BE2C (cell line): Measurements from ENCODE around the gene PLA2G2D.

ENCODE experiments used
- DNase-seq: peaks from one replicate; pipeline ENCODE4 v3.0.0-alpha.2; 2020
- H3K27me3 ChIP-seq: fragments of 250-450 bp; sonication (Bioruptor Pico); 2 replicates; pipeline ENCODE4 v1.5.1; 2020; ENCODE audit warnings: mild to moderate bottlenecking
- H3K36me3 ChIP-seq: fragments of 250-450 bp; sonication (Bioruptor Pico); 2 replicates; pipeline ENCODE4 v1.5.1; 2020; ENCODE audit warnings: mild to moderate bottlenecking
- H3K4me1 ChIP-seq: fragments of 250-450 bp; sonication (Bioruptor Pico); 2 replicates; pipeline ENCODE4 v1.5.1; 2020
- H3K4me3 ChIP-seq: 2 replicates; pipeline ENCODE4 v1.5.1; 2011; ENCODE audit warnings: low read depth, low read length
- H3K9me3 ChIP-seq: fragments of 250-450 bp; sonication (Bioruptor Pico); 2 replicates; pipeline ENCODE4 v1.5.1; 2020
- TF ChIP-seq, protein P1 (sequence below): IDR thresholded peaks from 2 replicates; pipeline ENCODE4 v1.5.1; 2012; ENCODE audit warnings: mild to moderate bottlenecking, low read depth, low read length

PLA2G2D gene

DNA sequence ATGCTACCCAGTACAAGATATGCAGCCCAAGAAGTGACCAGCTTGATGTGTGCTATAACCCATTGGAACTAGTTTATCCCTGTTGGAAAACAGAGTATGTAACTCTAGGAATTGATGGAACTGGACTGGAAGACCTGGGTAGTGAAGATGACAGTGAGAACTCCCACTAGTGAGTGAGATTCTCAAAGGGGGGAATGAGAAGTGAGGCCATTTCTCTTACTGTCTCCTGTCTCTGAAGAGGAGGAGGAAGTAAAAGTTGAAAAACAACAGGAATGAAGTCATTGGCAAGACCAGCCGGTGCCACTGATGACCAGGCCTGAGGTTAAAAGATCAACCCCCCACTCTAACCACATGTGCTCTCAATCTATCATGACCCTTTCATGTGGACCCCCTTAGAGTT, 40.7 kb upstream of the PLA2G2D start:
- no peaks in the 10 kb centered on the region for H3K9me3 ChIP-seq
- H3K4me1 ChIP-seq, result no peaks in the 10 kb centered on the region
- no peak overlapping the region for H3K4me3 ChIP-seq
- no peak for DNase-seq
- H3K27me3 ChIP-seq, result no peaks in the 10 kb centered on the region
- H3K36me3 ChIP-seq, result no peaks in the 10 kb centered on the region
- TF ChIP-seq, protein P1, sequence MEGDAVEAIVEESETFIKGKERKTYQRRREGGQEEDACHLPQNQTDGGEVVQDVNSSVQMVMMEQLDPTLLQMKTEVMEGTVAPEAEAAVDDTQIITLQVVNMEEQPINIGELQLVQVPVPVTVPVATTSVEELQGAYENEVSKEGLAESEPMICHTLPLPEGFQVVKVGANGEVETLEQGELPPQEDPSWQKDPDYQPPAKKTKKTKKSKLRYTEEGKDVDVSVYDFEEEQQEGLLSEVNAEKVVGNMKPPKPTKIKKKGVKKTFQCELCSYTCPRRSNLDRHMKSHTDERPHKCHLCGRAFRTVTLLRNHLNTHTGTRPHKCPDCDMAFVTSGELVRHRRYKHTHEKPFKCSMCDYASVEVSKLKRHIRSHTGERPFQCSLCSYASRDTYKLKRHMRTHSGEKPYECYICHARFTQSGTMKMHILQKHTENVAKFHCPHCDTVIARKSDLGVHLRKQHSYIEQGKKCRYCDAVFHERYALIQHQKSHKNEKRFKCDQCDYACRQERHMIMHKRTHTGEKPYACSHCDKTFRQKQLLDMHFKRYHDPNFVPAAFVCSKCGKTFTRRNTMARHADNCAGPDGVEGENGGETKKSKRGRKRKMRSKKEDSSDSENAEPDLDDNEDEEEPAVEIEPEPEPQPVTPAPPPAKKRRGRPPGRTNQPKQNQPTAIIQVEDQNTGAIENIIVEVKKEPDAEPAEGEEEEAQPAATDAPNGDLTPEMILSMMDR, result no peak

DNA sequence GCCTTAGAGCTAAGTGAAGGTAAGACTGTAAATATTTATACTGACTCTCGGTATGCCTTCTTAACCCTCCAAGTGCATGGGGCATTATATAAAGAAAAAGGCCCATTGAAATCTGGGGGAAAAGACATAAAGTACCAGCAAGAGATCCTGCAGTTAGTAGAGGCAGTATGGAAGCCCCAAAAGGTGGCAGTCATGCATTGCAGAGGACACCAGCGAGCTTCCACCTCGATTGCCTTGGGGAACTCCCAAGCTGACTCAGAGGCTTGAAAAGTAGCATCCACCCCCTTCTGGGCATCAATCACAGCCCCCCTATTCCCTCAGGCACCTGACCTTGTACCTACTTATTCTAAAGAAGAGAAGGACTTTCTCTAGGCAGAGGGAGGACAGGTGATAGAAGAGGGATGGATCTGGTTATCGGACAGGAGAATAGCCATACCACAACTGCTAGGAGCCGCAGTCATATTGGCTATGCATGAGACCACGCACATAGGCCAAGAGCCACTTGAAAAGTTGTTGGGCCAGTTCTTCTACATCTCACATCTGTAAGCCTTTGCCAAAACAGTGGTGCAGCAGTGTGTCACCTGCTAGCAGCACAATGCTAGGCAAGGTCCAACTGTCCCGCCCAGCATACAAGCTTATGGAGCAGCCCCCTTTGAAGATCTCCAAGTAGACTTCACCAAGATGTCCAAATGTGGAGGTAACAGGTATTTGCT, 39.2 kb upstream of the PLA2G2D start:
- Histone ChIP-seq H3K4me3 (no peak overlapping the region), H3K9me3 (no peaks in the 10 kb centered on the region), H3K4me1 (no peaks in the 10 kb centered on the region), H3K27me3 (no peaks in the 10 kb centered on the region), H3K36me3 (no peaks in the 10 kb centered on the region)
- DNase-seq, result no peak
- TF ChIP-seq, protein P1, result no peak

DNA sequence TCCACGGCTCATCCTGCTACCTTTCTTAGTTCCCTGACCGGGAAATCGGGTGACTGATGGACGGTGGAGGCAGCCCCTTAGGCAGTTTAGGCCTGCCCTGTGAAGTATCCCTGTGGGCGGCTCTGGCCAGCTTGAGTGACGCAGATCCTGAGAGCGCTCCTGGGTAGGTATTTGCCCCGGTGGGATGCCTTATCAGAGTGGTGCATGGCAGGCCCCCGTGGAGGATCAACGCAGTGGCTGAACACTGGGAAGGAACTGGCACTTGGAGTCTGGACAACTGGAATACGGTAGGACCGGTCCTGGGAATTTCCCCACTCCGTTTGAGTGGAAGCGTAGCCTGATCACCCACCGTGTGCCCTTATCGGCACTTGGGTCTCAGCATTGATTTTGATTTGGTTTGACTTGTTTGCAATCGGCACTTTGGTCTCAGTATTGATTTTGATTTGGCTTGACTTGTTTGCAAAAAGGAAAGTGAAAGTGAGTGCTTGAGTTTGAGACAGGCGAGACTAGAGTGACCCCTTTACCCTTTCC, 35.0 kb upstream of the PLA2G2D start:
- no peaks in the 10 kb centered on the region for H3K27me3 ChIP-seq
- no peaks in the 10 kb centered on the region for H3K9me3 ChIP-seq
- no peak overlapping the region for H3K4me3 ChIP-seq
- H3K4me1 ChIP-seq, result no peaks in the 10 kb centered on the region
- H3K36me3 ChIP-seq, result no peaks in the 10 kb centered on the region
- no peak for DNase-seq
- TF ChIP-seq, protein P1, result no peak

DNA sequence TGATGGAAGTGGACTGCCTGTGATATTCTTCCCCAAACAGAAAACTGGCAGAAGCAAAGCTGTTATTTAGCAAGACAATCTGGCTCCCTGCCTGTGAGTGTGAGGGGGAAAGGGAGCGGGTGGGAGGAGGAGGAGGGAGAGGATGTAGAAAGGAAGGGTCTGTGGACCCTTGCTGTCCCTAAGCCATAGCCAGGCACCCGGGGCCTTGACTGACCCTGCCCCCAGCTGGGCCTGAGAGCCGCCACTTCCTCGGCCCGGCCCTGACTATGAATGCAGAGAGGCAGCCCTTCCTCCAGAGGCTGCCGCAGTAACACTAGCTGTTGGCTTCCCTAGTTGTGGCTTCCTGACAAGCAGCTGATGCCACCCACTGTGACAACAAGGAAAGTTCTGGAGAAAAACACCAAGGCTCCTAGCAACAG, 33.7 kb upstream of the PLA2G2D start:
- no peak for DNase-seq
- Histone ChIP-seq H3K4me1 (no peaks in the 10 kb centered on the region), H3K4me3 (no peak overlapping the region), H3K36me3 (no peaks in the 10 kb centered on the region), H3K9me3 (no peaks in the 10 kb centered on the region), H3K27me3 (no peaks in the 10 kb centered on the region)
- TF ChIP-seq, protein P1, result no peak

DNA sequence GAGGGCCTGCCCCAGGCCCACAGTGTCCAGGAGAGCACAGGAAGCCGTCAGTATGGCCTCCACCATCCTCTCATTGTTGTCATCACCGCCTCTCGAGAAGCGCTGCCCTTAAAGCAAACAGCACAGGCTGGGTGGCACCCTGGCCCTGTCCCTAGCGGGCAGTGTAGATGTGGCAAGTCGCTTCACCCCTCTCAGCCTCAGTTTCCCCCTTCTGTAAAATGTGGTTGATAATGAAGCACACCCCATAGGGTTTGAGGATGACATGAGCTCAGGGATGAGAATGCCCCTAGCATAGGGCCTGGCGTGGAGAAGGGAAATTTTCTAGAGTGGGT, 33.2 kb upstream of the PLA2G2D start:
- Histone ChIP-seq H3K4me1 (no peaks in the 10 kb centered on the region), H3K9me3 (no peaks in the 10 kb centered on the region), H3K27me3 (no peaks in the 10 kb centered on the region), H3K36me3 (no peaks in the 10 kb centered on the region), H3K4me3 (no peak overlapping the region)
- TF ChIP-seq, protein P1, result no peak
- DNase-seq, result no peak

DNA sequence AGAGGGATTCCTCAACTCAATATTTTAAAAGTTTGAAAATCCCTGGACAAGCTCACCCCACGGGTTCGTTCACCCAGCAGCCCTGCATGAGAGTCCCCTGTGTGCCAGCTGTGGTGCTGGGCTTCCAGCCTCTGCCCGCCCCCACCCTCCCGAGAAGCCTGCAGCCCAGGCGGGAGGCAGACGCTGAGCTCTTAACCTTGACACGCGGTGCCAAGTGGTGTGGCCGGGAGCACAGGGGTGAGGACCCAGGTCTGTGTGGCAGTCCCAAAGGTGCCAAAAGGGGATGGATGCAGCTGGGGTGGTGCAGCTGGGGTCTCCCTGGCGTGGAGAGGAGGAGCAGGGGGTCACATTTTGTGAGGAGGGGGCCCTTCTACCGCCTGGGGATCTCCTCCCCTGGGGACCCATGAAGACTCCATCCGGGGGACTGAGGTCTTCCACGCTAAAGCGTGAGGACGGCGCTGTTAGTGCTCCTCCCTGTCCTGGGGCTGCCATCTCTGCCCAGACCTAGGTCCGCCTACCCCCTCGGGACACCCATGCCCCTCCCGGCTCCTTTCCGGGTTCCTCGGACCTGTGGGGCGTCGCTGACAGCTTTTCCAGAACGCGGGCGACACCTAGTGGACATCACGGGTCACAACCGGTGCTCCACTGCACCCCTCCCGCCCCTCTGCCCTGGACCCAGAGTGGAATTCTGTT, 32.7 kb upstream of the PLA2G2D start:
- TF ChIP-seq, protein P1, result peak; percentile 59
- Histone ChIP-seq H3K36me3 (no peaks in the 10 kb centered on the region), H3K4me1 (no peaks in the 10 kb centered on the region), H3K9me3 (no peaks in the 10 kb centered on the region), H3K4me3 (peak overlapping the region; percentile 57), H3K27me3 (no peaks in the 10 kb centered on the region)
- DNase-seq, result peak; percentile 80
